HG02973 (cell line): ENCODE data around the gene ODF2.
"Not testable (repeated sequence)": the region's sequence is repeated elsewhere in the genome, so short reads cannot be mapped to it uniquely, and the experiment has no call there.

Experiments
- ATAC-seq: cut with Tn5 transposase; IDR thresholded peaks from one replicate; pipeline ENCODE4 v1.9.1; 2021; ENCODE audit warnings: moderate library complexity; ENCODE audit not compliant: unreplicated experiment

The ODF2 gene

DNA sequence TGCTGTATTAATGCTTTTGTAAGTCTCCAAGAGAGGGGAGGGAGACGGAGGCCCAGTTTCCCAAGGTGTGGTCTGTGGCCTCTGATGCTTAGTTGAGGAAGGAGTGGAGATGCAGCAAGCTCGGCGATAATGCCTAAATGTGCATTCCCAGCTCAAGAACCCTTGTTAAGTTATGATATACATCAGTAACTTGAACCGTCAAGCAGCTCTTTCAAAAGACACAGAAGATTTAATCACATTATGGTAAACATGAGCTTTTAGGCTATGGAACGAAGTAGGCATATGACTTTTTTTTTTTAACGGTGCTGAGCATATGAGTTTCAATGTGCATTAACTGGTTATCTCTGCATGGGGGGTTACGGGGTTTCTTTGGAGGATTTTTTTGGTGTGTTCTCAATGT, 26.4 kb downstream of the ODF2 start:
- no peak for ATAC-seq

DNA sequence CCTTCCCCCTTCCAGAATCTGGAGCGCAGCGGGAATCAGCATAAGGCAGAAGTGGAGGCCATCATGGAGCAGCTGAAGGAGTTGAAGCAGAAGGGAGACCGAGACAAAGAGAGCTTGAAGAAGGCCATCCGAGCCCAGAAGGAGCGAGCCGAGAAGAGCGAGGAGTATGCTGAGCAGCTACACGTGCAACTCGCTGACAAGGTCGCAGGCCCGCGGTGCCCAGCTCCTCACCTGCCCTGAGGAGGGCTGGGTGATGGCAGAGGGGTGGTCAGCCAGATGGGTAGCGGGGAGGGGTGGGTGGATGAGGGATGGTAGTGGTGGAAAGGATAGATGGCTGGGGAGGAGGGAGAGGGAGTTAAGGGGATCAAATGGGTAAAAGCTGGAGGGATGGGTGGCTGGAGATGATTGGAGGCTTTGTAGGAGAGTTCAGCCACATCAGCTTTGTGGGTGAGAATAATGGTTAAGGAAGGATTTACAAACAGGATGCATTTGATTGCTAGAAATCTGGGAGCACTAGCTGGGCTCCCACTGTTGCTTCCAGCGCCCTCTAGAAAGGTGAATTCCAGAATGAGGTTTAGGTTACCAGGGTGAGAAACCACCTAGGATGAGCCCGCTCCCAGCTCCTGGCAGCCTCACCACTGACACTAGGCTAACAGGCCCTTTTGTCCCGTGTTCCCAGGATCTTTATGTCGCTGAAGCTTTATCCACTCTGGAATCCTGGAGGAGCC, 29.0 kb downstream of the ODF2 start:
- no peak for ATAC-seq

DNA sequence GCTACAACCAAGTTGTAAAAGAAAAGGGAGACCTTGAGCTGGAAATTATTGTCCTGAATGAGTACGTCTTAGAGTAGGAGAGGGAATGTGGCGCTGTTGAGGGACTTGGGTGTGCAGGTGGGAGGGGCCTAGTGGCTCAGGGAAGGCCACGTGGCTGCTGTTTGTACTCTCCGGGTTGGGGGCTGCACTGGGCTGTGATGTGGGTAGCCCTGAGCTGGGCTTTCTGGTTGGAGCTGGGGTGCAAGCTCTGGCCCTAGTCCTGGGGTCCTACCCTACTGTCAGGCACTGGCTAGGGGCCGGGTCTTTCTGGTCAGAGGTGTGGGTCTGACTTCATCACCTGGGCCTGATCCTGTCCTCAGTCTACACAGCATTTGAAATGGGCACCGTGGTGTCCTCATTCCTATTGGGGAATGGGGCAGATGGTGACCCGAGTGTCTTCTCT, 29.6 kb downstream of the ODF2 start:
- no peak for ATAC-seq

DNA sequence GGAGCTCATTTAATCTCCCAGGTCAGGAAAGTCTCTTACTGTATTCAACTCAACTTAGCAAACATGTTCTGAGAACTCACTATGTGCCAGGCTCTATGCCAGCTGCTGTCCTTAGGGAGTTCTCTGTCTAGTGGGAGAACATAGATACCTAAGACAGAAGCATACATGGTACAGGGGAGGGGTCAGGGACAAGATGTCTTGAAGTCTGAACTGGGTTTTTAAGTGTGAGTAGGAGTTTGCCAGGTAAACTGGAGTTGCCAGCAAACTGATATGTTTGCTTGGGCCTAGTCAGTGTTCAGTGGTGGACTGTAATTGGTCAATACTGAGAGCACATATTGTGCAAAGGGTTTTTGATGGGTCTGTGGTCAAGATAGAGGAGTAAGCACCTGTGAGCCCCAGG, 30.4 kb downstream of the ODF2 start:
- no peak for ATAC-seq

DNA sequence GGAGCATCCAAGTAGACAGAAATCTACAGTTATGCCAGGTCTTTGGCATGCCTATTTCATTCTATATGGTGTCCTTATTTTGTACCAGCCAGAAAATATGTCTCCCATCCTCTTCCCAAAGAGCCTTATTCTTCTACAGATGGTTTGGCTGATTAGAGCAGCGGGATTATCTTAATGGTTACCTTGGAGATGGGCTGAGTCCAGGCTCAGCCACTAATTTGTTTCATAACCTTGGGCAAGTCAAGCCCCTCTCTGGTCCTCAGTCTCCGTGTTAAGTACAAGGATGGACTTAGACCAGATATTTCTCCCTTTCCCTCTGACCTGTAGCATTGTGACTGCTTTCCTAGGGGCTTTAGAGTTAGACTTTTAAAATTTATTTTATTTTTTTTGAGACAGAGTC, 37.6 kb downstream of the ODF2 start:
- no peak for ATAC-seq

DNA sequence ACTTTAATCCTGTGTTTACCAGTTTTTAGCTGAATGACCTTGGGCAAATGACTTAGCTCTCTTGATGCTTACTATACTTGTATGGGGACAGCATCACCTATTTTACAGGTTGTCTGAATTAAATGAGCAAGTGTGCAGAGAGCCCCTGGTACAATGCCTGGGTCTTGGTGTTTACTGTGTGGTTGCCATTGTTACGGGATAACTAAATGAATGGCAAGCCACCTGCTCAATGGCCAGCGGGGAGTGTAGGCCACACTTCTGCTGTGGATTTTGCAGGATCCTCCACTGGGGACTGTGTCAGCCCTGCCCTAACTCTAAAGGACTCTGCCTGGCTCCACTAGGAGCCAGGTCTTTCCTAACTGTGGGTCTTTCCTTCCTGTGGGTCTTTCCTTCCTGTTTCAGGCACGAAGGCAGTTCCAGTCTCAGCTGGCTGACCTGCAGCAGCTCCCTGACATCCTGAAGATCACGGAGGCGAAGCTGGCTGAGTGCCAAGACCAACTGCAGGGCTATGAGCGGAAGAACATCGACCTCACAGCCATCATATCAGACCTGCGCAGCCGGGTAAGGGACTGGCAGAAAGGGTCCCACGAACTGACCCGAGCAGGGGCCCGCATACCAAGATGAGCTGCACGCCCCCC, 38.4 kb downstream of the ODF2 start:
- no peak for ATAC-seq

DNA sequence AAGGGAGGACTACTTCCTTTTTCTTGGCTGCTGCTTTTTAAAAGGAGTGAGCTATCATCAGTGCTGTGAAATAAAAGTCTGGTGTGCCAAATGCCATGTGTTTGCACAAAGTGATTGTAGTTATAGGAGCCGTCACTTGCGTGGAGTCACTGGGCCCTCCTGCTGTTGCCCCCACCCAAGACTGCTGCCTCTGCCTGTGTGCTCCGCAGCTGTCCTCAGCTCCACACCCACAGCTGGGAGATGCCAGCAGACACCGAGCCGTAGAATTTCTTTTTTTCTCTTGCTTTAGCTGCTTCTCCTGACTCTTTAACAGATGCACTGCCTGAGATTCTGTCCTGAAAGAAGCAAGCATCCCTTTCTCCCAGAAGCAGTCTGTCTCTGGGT, 38.9 kb downstream of the ODF2 start:
- ATAC-seq: no peak

DNA sequence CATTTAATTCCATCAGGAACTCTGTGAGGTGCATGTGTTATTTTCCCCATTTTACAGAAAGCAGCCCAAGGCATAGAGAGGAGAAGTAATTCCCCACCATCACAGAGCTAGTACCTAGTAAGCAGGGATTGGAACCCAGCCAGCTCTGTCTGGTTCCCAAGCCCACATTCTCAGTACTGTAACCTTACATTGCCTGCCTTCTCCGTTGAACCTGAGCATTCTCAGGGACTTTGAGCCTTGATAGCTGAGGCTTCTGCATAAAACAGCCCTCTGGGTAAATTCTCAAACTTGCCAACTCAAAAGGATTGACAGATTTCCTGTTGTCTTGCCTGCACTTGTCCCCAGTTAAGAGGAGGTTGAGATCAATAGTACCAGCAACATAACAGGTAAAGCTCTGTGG, 39.5 kb downstream of the ODF2 start:
- no peak for ATAC-seq

DNA sequence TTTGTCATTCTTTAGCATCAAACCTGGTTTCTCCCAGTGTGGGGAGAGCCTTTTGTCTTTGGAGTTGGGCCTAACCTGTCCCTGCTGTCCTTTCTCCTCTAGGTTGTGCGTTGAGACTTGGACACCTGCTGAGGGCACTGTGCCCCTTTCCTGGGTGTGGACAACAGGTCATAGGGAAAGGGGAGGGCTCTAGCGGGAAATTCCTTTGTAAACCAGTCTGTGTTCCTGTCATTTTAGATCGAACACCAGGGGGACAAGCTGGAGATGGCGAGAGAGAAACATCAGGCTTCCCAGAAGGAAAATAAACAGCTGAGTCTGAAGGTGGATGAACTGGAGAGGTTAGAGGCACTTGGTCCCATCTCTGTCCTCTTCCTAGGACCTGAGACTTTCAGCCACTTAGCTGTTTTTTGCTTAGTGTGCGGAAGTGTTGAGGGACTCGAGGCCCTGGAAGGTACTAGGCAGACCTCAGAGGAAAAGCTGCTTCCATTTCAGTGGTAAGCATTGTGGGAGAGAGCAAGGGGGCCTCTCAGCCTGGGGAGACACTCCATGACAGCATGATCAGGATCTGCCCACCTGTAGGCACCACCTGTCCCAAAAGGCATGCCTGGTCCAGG, 40.1 kb downstream of the ODF2 start:
- ATAC-seq: no peak

DNA sequence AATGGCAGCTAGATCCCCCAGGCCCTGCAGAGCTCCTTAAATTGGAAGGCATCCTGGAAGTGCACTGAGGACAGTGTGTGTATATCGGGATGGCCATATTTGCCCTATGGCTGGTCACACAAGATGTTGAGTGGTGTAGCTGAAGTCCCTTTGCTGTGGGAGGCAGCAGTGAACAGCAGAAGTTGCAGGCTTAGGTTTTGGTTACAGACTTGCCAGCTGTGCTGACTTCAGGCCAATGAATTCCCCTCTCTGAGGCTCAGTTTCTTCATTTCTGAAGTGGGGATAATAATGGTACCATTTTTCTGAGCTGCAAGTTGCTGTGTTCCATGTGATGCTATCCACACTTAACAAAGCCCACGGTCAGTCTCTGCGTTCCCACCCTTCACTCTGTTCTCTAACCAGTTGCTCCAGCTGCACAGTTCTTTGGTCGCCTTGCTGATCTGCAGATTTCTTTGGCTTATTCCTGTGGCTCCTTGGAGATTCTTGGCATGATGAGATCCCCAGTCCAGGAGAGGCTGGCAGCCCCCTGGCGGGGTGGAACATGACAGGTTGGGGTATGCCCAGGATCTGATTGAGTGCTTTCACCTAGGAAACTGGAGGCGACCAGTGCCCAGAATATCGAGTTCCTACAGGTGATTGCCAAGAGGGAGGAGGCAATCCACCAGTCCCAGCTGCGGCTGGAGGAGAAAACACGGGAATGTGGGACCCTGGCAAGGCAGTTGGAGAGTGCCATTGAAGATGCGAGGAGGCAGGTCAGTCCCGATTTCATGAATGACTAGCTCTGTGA, 42.2 kb downstream of the ODF2 start:
- ATAC-seq: no peak

DNA sequence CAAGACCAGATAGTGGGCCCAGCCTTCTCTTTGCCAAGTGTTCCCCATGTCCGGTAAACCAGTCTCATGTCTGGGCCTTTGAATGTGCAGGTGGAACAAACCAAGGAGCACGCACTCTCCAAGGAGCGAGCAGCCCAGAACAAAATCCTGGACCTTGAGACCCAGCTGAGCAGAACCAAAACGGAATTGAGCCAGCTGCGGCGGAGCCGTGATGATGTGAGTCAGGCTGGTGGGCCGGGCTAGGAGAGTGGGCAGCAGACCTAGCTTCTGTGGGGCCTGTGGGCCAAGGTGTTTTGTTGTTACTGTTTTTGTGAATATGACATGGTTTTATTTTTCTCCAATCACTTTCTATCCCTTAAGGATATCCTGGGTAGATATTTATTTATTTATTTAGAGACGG, 43.1 kb downstream of the ODF2 start:
- no peak for ATAC-seq

DNA sequence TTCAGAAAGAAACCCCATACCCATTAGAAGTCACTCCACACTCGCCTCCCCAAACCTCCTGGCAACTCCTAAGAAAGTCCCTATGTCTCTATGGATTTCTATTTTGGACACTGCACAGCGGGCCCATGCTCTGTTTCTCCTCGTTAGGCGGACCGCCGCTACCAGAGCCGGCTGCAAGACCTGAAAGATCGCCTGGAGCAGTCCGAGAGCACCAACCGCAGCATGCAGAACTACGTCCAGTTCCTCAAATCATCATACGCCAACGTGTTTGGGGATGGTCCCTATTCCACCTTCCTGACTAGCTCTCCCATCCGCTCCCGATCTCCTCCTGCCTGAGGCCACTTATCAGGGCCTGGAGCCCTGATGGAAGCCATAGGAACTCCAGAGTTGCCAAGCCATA, 44.1 kb downstream of the ODF2 start:
- no peak for ATAC-seq

DNA sequence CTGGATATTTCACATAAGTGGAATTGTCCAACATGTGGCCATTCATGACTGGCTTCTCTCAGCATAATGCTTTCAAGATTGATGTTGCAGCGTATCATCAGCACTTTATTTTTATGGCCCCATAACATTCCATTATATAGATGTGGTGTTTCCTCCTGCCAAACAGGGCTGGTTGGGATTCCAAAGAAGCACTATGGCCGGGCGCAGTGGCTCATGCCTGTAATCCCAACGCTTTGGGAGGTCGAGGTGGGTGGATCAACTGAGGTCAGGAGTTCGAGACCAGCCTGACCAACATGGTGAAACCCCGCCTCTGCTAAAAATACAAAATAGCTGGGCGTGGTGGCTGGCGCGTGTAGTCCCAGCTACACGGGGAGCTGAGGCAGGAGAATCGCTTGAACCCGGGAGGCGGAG, 47.6 kb downstream of the ODF2 start:
- not testable (repeated sequence) for ATAC-seq

DNA sequence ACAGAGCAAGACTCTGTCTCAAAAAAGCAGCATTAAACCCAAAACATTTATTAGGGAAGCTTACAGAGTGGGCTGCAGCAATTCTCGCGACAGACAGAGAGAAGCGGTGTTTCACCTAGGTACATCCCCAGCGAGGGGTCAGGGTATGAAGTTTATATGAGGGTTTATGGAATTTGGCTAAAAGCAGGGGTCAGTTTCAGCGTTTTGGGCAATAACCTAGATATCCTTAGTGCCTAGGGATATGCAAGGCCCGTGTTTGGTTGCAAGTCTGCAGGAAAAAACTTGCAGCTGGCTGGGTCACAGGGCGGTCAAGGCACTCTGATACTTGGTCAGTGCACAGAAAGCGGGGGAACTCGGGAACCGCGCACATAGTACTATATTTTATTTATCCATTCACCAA, 48.1 kb downstream of the ODF2 start:
- ATAC-seq: no peak

DNA sequence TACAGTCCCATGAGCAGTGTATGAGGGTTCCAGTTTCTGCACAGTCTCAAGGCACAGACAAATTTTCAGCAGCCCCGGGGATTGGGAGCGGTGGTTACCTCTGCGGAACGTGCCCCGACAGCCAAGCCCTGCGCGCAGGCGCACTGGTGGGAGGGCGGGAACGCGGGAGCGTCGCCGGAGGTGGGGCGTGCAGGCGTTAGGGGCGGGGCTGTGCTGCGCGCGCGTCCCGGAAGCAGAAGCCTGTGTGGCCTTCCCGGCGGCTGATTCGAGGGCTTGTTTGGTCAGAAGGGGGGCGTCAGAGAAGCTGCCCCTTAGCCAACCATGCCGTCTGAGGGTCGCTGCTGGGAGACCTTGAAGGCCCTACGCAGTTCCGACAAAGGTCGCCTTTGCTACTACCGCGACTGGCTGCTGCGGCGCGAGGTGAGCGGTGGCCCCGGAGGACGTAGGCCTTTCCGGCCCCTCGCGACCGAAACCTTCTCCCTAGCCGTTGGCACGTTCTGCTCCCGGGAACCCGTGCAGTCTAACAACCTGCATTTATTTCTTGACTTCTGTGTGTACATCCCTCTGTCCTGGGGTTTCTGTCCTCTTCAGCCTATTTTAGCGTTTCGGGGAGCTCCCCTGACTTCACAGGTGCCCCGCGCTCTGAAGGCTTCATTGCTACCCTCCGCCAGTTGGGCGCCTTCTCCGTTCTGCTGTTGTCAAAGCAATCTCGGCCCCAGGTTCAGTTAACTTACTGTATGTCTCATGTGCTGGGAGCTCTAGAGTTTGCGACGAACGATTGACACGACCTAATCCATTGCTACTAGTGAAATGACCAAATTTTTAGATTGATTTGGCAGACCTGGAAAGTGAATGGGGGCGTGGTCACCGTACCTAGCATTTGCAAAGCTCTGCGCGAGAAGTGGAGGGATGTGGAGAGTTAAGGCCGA, 48.9 kb downstream of the ODF2 start, which contains the start of gene GLE1:
TSS of gene GLE1 (plus strand) at position 235 of the 929 bp plus-strand sequence. CDS start at position 322, 87 bp downstream.
- peak; percentile 80 for ATAC-seq

DNA sequence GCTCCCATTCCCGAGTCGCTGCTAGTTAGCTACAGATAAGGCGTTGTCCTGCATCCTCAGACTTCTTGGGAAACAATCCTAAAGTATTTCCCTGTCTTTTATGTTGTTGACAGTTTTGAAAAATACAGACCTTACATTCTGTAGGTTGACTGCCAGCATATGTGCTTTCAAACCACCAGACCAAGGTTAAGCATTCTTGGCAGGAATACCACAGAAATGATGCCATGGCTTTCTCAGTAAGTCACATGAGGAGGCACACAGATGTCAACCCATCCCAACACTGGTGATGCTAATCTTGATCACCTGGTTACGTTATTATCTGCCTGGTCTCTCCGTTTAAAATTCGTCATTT, 49.6 kb downstream of the ODF2 start:
- ATAC-seq: no peak

DNA sequence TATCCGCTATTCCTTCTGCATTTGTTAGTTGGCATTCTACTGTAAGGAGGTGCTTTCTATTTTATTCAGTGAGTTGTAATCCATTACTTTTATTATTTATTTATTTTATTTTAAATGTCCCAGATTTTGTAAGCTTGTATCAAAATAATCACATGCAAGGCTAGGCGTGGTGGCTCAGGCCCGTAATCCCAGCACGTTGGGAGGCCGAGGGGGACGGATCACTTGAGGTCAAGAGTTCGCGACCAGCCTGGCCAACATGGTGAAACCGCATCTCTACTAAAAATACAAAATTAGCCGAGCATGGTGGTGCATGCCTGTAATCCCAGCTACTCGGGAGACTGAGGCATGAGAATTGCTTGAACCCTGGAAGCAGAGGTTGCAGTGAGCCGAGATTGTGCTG, 50.1 kb downstream of the ODF2 start:
- ATAC-seq: not testable (repeated sequence)

DNA sequence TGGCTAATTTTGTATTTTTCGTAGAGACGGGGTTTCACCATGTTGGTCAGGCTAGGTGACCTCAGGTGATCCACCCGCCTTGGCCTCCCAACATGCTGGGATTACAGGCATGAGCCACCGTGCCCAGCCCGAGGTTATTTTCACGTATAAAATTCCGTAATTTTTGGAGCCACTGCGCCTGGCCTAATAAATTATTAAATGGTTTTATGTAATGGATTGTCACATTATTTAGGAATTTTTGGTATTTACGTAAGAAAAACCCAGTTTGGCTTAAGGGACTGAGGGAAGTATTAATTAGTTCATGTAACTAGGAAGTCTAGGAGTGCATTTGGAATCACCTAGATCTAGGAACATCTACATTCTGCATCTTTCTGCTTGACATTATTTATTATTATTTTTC, 57.0 kb downstream of the ODF2 start:
- no peak for ATAC-seq

DNA sequence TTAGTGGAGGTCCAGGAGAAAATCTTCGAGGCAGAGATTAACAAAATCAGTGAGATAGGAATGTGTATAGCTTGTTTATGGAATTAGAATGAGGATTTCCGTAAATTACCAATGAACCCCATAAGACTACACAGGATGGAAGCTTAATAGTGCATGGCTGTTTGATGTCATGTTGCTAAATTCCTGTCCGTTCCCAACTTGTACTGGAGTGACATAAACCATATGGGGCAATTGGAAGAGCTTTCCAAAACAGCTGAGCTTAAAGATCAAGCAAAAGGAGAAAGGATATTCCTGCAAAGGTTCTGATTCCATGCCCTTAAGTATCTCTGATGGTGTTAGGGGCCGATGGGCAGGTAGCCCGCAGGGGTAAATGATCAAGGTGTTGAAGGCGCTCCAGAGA, 66.2 kb downstream of the ODF2 start:
- ATAC-seq: no peak

DNA sequence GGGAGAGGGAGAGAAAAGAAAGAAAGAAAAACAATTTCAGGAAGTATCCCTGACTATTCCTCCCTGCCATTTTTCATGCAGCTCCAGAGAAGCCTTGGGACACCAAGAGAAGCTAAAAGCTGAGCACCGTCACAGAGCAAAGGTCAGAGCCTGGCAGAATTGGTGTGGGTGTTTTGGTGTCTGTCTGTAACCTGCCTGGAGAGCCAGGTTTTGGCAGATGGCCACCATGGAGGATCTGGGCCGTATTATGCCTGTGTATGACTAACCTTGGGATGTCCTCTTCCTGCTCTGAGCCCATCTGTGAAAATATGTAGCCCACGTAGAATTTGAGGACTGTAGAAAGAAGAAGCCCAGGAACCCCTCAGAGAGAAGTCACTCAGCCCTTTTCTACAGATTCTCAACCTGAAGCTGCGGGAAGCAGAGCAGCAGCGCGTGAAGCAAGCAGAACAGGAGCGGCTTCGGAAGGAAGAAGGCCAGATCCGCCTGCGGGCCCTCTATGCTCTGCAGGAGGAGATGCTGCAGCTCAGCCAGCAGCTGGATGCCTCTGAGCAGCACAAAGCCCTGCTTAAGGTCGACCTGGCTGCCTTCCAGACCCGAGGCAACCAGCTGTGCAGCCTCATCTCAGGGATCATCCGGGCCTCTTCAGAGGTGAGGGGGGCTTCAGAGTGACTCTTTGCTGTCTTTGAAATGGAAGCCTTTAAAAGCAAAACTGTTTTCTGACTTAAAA, 67.6 kb downstream of the ODF2 start:
- ATAC-seq: no peak
